ENCODE measurements around the gene SLC44A3. TPM values are rescaled to one million over a fixed set of nuclear protein-coding genes. Genes with fewer than 3 reads are reported as not detected.

SLC44A3 gene
- total and polyA plus RNA-seq, 2 of the 8 experiments (the other 6 are each of a cell fraction or from before 2014, with no cell fraction given), result 4.2 to 5.0 TPM

DNA sequence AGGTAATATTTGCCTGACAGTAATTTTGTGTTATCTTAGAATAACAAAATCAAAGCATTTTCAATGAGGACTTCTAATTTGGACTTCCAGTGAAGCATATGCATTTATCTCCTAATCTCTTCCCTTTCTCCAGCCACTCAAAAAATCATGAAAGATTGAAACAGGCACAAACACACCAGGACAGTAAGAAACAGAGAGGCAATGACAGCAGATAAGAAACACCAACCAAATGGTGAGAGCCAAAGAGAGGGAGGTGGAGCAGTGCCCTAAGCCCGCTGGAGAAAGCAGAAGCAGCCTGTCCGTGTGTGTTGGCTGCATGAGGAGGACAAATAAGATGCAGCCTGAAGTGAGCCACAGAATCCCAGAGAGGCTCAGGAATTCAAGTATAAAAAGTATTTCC lies 39.0 kb downstream of the SLC44A3 start:
- Histone ChIP-seq H3K4me3 (ENCODE audit: extremely low read depth in 1 of 4, insufficient read depth in 2 of 4, low read depth in 3 of 4, low read length in 4 of 4) (no peak overlapping the region), H4K91ac (replicated peaks; ENCODE audit: insufficient read length, low read length) (no peak overlapping the region), H2BK120ac (replicated peaks; ENCODE audit: low read depth, low read length) (no peak overlapping the region), H3K9ac (replicated peaks in 1 of 4; ENCODE audit: extremely low read depth in 1 of 4, low read depth in 3 of 4, low read length in 3 of 4) (no peak overlapping the region), H2BK20ac (ENCODE audit: low read length) (no peak overlapping the region), H3K4ac (replicated peaks; ENCODE audit: insufficient read length, low read depth, low read length) (no peak overlapping the region), H2BK12ac (ENCODE audit: low read depth, low read length) (no peak overlapping the region), H4K8ac (ENCODE audit: extremely low read depth, insufficient read depth, low read length) (no peak overlapping the region), H2BK5ac (ENCODE audit: low read depth, low read length) (no peak overlapping the region), H3K9me3 (ENCODE audit: insufficient read depth in 2 of 2, low read depth in 1 of 2, low read length in 1 of 2) (no peaks in the 10 kb centered on the region), H3K4me1 (replicated peaks in 1 of 4; ENCODE audit: control insufficient read depth in 3 of 4, insufficient read depth in 4 of 4, low read length in 3 of 4) (peaks cover 2 to 21% (median 12%) of the 10 kb centered on the region in 4 experiments), H2AFZ (ENCODE audit: low read length) (no peak overlapping the region), H4K20me1 (replicated peaks in 1 of 2; ENCODE audit: control insufficient read depth in 1 of 2, insufficient read depth in 2 of 2, low read length in 2 of 2) (no peaks in the 10 kb centered on the region), H3K4me2 (ENCODE audit: insufficient read depth in 1 of 2, low read depth in 2 of 2, low read length in 2 of 2) (no peak overlapping the region), H3K27ac (ENCODE audit: low read depth, low read length) (no peak overlapping the region), H3K27me3 (replicated peaks in 1 of 4; ENCODE audit: control insufficient read depth in 3 of 4, extremely low read depth in 1 of 4, insufficient read depth in 3 of 4, low read length in 3 of 4) (peaks cover 0 to 5% (median 2%) of the 10 kb centered on the region in 4 experiments; a peak in 3 of 7 replicates), H3K18ac (ENCODE audit: extremely low read depth, low read length) (no peak overlapping the region), H4K5ac (ENCODE audit: insufficient read length, low read depth, low read length) (no peak overlapping the region), H3K36me3 (ENCODE audit: control insufficient read depth in 2 of 4, insufficient read depth in 4 of 4, low read length in 3 of 4) (no peaks in the 10 kb centered on the region), H3K23me2 (ENCODE audit: low read depth, low read length) (no peaks in the 10 kb centered on the region), H3K79me1 (ENCODE audit: low read depth, low read length) (no peaks in the 10 kb centered on the region), H3K23ac (ENCODE audit: insufficient read length) (no peak overlapping the region), H3K14ac (ENCODE audit: insufficient read length) (no peak overlapping the region), H2BK15ac (ENCODE audit: low read length) (no peak overlapping the region), H3K56ac (replicated peaks; ENCODE audit: insufficient read length, low read depth, low read length) (no peak overlapping the region), H3K79me2 (ENCODE audit: control insufficient read depth in 1 of 2, insufficient read depth in 2 of 2, low read length in 2 of 2) (no peaks in the 10 kb centered on the region), H2AK5ac (ENCODE audit: low read depth, low read length) (no peak overlapping the region)
- FAIRE-seq (no peak), DNase-seq (ENCODE audit: low read depth in 1 of 2, low spot score in 2 of 2) (no peak)
- 79% methylated on average over 2 of the region's 2 CpGs; no CpG with 5 or more reads in 1 of the 2 experiments for WGBS, 2 experiments (ENCODE audit: extremely low coverage in 1 of 2, insufficient coverage in 1 of 2, insufficient read length in 1 of 2, insufficient replicate concordance in 2 of 2, low coverage in 1 of 2, low lambda C conversion rate in 2 of 2, missing lambda C conversion rate in 1 of 2)
- CTCF ChIA-PET (ENCODE audit: partially characterized antibody), result interaction anchor here (1.0 to 1.8 kb wide), 3 partner anchors 13 to 49 kb away, joined by 3 to 4 read pairs (median 3); no protein-coding TSS in a partner anchor
- POLR2A ChIA-PET (ENCODE audit: partially characterized antibody), result no interaction called here

Data from H1 (cell line).